Epithelial cell of esophagus (primary cell): ENCODE measurements around the gene ABT1.

Source experiments
- DNase-seq: peaks from one replicate; pipeline ENCODE4 v3.0.0; 2010; ENCODE audit warnings: low read depth
- H3K4me3 ChIP-seq: 2 replicates; pipeline ENCODE4 v1.5.1; 2011; ENCODE audit warnings: mild to moderate bottlenecking, low read length, control low read depth
- CTCF ChIP-seq: IDR thresholded peaks from 2 replicates; pipeline ENCODE4 v1.5.1; 2011; ENCODE audit warnings: low read depth, mild to moderate bottlenecking, low read length, control low read depth, inconsistent platforms; ENCODE audit not compliant: insufficient read depth; ENCODE audit errors: missing control alignments

The ABT1 gene

GRCh38 chr6:26553635-26554446 lies 42.9 kb upstream of the ABT1 start:
- DNase-seq: peak; percentile 91
- H3K4me3 ChIP-seq: peak overlapping the region; percentile 76
- TF ChIP-seq CTCF: no peak

GRCh38 chr6:26554447-26554696 lies 42.4 kb upstream of the ABT1 start:
- peak overlapping the region; percentile 76 for H3K4me3 ChIP-seq
- DNase-seq: no peak
- TF ChIP-seq CTCF: no peak

GRCh38 chr6:26554697-26555504 lies 41.9 kb upstream of the ABT1 start:
- peak; percentile 70 for DNase-seq
- no peak for TF ChIP-seq CTCF
- peak overlapping the region; percentile 76 for H3K4me3 ChIP-seq

GRCh38 chr6:26555505-26556262 lies 41.1 kb upstream of the ABT1 start:
- DNase-seq: peak; percentile 25
- peak overlapping the region; percentile 76 for H3K4me3 ChIP-seq
- TF ChIP-seq CTCF: no peak

GRCh38 chr6:26556263-26557070 lies 40.3 kb upstream of the ABT1 start:
- H3K4me3 ChIP-seq: no peak overlapping the region
- peak; percentile 79 for DNase-seq
- TF ChIP-seq CTCF: no peak
